Inflammatory macrophage (primary cell): ENCODE data around the gene TRIP10.

Experiments used
- DNase-seq, 2 donors: peaks; one replicate each; pipeline ENCODE4 v3.0.0-alpha.2; 2020 to 2022

Gene TRIP10

DNA sequence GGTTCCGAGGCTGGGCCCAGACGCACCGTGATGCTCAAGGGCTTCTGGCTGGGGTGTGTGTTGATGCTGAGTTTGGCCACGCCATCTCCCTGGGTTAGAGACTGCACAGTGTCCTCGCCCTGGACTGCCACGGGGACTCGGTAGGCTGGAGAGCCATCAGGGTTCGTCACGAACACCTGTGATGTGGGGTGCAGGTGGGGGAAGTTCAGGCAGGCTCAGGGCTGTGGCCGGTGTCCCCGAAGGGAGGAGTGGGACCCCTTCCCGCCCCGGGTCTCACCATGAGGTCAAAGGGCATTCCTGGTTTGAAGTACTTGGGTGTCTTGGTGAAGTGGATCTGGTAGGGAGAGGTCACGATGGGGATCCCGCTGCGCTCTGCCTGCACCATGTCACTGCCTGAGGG, 27.2 kb upstream of the TRIP10 start:
- DNase-seq: no peak

DNA sequence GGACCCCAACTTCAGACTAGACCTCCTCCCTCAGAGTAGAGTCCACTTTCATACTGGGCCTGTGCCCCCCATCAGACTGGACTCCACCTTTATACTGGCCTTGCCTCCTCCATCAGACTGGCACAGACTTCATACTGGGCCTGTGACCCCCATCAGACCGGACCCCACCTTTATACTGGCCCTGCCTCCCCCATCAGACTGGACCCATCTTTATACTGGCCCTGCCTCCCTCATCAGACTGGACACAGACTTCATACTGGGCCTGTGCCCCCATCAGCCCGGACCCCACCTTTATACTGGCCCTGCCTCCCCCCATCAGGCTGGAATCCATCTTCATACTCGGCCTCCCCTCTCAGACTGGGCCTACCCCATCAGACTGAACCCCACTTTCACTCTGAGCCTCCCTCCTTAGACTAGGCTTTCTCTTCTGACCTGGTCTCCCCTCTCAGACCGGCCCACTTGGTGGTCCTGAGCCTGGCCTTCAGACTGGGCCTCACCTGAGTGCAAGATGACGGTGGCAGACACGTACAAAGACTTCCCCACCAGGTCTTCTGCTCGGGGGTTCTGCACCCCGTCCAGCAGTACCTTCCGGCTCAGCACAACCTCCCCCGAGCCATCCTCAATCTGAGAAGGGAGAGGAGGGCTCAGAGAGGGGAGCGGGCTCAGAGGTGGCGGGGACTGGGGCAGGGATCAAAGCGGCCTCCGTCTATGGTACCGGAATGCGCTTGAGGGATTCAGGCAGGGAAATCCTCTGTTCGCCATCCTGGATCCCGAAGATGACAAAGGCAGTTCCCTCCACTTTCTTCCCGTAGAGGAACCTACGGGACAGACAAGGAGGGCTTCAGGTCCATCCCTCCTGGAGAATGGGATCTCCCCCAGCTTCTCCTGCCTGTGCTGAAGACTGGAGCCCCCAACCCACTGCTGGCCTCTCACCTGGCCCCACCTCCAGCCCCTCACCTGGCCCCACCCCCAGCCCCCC, 26.5 kb upstream of the TRIP10 start:
- no peak for DNase-seq

DNA sequence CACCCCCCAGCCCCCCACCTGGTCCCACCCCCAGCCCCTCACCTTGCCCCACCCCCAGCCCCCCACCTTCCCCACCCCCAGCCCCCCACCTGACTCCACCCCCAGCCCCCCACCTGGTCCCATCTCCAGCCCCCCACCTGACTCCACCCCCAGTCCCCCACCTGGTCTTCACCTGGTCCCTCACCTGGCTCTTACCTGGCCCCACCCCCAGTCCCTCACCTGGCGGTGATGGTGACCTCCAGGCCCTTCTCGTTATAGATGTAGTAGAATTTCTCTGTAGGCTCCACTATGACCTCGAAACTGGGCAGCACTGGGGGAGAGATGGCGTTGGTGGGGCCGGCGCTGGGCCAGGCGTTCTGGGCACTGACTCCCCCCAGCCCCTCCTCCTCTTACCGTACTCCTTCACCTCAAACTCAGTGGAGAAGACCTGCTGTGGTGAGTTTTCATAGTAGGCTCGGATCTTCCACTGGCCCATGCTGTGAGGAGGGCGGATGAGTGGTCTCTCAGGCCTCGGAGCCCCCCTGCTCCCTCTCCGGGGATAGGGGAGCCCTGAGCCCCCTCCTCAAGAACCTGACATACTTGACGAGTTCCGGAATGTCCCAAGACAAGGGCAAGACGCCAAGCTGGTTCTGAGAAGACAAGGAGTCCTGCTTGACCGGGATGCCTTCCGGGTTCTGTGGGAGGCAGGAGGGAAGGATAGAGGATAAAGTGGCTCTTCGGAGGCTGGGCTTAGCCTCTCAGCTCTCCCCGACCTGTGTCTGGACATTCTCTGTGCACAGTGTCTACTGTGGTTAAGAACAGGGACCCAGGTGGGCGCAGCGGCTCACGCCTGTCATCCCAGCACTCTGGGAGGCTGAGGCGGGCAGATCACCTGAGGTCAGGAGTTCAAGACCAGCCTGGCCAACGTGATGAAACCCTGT, 25.4 kb upstream of the TRIP10 start:
- DNase-seq: no peak

DNA sequence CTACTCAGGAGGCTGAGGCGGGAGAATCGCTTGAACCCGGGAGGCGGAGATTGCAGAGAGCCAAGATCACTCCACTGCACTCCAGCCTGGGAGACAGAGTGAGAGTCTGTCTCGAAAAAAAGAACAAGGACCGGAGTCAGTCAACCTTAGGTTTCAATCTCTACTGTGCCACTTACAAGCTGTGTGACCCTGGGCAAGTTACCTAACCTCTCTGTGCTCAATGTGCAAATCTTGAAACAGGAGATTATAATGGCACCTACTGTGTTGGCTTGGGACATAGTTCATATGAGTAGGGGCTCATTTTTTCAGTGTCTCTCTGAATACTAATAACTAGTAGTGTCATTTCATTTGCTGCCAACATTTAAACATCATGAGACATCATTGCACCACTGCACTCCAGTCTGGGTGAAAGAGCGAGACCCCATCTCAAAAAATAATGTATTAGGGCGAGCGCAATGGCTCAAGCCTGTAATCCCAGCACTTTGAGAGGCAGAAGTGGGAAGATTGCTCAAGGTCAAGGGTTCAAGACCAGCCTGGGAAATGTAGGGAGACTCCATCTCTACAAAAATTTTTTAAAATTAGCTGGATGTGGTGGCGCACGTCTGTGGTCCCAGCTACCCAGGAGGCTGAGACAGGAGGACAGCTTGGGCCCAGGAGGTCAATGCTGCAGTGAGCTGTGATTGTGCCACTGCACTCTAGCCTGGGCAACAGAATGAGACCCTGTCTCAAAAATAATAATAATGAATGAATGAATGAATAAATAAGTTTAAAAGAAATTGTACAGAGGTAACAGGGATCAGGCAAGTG, 24.5 kb upstream of the TRIP10 start:
- DNase-seq: no peak

DNA sequence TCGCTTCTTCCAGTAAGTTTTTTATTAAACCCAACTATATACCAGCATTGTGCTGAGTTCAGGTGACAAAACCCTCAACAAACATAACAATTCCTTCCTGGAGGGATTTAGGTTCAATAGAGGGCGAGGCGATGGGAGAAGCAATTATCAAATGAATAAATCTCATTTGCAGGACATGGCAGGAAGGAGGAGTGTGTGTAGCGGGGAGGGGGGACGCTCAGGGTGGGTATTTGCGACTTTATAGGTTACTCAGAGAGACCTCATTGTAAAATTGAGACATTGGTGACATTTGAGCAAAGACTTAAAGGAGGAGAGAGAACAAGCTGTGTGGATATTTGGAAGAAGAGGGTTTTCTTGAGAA, 22.9 kb upstream of the TRIP10 start:
- DNase-seq: no peak

DNA sequence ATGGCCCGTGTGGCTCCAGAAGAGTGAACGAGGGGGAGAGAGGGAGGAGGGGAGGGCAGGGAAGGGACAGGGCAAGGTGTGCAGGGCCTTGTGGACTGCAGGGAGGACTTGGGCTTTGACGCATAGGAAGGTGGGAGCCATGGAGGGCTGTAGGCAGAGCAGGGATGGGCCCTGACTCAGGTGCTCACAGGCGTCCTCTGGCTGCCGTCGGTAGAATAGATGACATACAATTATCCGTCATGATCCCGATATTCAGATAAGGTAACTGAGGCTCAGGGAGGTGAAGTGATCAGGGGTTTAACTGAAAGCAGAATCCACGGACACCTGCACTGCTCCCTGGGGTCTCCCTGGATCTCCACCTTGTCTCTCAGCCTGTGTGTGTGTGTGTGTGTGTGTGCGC, 22.4 kb upstream of the TRIP10 start:
- DNase-seq: no peak

DNA sequence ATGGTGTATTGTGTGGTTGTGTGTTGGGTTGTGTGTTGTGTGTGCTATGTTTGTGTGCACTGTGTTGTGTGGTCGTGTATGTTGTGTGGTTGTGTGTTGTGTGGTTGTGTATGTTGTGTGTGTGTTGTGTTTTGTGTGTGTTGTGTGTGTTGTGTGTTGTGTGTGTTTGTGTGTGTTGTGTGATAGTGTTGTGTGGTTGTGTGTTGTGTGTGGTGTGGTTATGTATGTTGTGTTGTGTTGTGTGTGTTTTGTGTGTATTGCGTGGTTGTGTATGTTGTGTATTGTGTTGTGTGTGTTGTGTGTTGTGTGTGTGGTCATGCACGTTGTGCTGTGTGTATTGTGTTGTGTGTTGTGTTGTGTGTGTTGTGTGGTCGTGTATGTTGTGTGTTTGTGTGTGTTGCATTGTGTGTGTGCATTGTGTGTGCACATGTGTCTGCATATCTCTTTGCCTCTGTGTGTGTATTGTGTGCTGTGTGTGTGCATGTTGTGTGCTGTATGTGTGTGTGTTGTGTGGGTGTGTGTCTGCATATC, 22.0 kb upstream of the TRIP10 start:
- no peak for DNase-seq

DNA sequence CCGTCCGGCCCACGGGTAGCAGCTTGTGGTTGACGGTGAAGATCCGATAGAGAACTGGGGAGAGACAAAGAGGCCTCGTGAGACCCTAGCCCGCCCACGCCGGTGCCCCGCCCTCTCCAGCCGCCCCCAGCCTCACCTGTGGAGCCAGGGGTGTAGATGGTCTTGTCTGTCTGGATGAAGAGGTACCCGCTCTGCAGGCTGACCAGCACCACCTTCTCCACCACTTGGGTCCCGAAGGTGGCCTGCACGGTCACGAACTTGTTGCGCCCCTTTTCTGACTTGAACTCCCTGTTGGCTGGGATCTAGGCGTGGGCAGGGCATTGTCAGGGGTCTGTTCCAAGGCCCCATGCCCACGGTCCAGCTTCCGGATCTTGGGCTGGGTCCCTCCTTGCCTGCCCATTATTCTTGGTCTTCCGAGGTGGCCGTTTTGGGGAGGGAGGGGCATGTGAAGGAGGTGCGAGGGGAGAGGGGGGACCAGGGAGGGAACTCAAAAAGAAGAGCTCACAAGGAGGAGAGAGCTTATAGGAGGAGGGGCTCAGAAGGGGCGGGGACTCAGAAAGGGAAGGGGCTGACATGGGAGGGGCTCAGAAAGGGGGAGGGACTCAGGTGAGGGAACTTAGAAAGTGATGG, 21.3 kb upstream of the TRIP10 start:
- DNase-seq: no peak

DNA sequence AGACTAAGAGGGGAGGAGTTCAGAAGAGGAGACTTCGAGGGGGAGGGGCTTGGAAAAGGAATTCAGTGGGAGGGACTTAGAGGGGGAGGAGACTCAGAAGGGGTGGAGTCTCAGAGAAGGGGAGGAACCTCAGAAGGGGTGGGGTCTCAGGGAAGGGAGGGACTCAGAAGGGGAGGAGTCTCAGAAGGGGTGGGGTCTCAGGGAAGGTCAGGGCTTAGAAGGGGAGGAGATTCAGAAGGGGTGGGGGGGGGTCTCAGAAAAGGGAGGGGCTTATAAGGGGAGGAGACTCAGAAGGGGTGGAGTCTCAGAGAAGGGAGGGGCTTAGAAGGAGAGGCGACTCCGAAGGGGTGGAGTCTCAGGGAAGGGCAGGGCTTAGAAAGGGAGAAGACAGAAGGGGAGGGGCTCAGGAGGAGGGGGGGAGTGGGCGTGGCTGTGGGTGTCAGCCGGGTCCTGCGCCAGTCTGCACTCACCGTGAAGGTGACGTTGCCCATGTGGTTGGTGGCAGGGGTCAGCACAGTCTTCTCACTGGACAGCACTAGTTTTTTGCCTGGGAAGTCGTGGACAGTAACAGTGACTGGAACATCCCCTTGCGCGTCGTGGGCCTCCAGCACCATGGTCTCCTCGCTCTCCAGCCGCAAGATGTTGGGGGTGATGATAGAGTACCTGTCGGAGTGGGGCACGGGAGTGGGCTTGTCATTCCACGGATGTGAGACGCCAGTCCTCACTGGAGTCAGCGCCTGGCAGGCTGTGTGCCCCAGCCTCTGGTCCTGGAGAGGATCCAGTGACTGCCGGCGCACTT, 20.5 kb upstream of the TRIP10 start:
- peak in 1 of 2 donors; percentile 21 for DNase-seq

DNA sequence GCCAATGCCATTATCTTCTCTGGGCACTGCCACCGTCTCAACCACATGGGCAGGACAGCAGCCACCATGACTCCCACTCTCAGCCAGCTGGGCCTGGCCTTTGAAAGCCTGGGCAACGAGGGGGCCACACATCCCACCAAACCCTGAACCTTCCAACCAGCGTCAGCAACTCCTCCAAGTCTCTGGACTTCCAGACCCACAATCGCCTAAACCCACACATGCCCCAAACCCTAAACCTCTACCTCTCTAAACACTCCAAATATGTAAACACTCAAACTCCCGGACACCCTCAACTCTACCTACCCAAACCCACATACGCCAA, 20.0 kb upstream of the TRIP10 start:
- no peak for DNase-seq

DNA sequence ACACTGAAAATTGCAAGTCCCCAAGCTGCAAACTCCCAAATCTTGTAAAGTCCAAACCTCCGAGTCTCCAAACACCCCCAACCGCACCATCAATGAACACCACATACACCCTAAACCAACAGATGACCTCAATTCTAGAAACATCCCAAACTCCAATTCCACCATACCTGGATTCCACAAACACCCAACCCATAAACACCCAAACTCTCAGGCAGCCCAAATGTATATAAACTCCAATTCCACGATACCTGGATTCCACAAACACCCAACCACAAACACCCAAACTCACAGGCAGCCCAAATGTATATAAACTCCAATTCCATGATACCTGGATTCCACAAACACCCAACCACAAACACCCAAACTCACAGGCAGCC, 19.5 kb upstream of the TRIP10 start:
- DNase-seq: no peak

DNA sequence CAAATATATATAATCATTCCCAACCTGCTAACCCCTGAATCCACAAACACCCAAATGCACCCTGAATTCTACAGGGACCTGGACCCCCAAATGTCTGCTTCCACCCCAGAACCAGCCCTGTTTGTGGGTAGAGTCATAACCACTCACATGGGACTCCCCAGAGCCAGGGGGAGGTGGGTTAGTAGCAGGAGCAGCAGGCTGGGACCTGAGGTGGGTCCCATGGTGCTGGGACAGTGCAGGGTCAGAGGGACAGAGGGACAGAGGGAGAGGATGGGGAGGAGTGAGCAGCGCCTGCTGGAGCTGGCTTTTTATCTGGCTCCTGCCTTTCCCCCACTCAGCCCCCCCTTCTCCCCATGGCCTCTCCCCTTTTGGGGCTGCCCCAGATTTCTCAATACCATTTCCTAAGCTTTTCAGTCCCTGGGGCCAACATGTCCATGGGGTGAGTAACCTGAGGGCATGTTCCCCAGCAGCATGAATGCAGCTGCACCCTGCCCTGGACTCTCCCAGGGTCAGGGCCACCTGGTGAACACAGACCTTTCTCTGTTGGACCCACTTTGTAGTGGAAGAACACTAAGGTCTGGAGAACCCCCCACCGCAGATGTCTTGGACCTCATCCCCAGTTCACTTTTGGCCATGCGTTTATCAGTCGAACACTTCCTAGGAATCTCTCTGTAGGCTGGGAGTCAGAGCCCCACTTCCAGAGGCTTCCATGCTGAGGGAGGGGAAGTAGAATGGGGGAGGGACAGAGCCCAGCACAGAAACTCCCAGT, 18.9 kb upstream of the TRIP10 start, which contains the start of gene C3:
Gene C3, minus strand, starts transcription at position 282 of the 769 bp plus-strand sequence. Its CDS starts 61 bp downstream, at position 221.
- peak; percentile 63 to 64 for DNase-seq

DNA sequence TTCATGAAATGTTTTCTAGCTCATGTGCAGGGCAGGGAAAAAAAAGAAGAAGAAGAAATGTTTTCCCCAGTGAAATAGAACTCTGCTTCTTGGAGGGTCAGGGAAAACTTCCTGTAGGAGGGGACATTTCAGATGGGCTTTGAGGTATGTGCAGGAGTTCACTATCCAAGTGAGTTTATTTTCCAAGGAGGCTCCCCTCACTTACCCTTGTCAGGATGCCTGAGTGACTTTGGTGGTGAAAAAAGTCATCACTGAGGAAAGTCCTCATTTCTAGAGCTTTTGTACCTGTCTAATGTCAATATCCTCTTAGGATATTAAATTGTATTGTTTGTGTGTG, 18.4 kb upstream of the TRIP10 start:
- DNase-seq: no peak

DNA sequence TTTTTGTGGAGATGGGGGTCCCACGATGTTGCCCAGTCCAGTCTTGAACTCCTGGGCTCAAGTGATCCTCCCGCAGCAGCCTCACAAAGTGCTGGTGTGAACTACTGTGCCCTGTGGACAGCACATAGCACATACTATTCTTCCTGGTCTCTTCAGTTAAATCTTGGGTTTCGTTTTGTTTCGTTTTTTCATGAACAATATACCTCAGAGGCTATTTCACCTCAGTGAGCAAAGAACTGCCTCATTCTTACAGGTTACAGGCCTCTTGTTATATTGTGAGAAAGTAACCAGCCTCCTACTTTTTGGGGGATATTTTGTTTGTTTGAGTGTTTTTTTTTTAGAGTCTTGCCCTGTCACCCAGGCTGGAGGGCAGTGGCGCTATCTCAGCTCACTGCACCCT, 17.7 kb upstream of the TRIP10 start:
- no peak for DNase-seq

DNA sequence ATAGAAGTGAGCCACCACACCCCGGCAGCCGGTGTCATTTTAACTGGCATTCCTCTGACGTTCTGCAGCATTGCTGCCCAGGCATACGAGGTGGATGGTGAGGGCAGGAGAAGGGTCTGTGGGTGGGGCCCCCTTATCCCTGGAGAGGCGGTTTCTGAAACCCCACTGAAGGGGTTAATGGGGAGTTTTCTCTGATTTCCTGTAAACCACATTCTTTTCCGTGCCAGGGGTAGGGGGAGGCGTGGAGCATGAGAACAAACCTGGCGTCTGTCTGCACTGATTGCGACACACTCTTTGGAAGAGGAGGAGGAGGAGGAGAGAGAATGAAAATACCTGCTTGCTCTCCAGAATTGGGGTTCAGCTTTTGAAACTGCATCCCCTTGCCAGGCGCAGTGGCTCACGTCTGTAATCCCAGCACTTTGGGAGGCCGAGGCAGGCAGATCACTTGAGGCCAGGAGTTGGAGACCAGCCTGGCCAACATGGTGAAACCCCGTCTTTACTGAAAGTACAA, 16.3 kb upstream of the TRIP10 start:
- no peak for DNase-seq

DNA sequence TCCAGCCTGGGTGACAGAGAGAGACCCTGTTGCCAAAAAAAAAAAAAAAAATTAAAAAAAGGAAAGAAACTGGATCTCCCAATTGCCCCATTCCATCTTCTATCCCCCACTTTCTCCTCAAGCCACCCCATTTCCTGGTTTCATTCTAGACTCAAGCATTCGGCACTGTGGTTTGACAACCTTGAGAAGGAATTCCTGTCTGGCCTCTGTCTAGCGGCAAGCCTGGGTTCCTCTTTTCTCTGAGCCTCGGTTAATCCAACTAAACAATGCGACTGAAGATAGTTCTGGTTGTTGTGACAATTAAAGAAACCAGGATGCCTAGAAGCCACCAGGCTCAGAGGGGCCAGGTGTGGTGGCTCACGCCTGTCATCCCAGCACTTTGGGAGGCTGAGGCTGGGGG, 15.7 kb upstream of the TRIP10 start:
- peak; percentile 34 to 49 for DNase-seq

DNA sequence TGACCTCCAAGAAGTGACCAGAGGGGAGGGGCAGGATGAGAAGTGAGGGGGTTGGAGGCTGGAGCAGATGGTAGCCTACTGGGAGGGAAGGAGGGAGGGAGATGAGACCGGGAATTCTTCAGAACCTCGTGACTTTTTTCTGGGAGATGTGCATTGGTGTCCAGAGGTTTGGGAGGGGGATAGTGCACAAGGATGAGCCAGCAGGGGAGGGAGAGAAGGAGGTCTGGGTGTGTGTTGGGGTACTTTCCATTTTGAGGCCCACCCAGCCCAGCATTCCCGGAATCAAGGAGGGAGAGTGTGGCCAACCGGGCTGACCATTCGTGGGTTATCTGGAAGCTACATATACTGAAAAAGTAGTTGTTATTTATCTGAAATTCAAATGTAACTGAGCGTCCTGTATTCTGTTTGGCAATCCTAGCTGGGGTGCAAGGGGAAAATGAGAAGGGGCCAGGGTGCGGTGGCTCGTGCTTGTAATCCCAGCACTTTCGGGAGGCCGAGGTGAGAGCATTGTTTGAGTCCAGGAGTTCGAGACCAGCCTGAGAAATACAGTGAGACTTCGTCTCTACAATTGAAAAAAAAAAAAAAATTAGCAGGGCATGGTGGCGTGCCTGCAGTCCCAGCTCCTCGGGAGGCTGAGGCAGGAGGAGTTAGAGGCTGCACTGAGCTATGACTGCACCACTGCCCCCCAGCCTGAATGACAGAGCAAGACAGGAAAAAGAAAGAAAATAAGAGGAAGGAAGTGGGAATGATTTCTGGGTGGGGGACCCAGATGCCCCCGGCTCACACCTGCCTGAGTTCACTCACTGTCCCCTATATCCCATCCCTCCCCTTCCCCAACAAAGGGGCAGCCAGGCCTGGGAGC, 14.6 kb upstream of the TRIP10 start:
- no peak for DNase-seq

DNA sequence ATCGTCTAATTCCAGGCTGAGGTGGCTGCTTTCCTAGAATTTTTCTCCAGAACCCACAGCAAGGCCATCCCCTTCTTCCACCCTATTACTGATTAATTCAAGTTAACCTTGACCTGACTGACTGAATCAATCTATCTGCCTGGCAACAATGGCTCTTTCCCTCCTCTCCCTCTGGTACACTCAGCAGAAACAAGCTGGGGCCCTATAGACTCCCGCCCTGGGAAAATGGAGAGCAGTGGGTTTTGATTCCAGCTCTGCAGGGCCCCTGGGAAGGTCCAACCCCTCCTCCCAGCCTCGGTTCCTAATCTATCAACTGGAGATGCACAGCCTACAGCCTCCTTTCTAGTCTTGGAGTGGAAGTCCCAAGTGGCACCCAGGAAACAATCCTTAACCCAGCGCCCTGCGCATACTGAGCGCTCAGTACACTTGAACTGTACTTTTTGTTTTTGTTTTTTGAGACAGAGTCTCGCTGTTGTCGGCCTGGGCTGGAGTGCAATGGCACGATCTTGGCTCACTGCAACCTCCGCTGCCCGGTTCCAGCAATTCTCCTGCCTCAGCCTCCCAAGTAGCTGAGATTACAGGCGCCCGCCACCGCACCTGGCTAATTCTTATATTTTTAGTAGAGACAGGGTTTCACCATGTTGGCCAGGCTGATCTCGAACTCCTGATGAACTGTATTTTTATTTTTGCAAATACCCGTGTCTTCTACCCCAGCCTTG, 13.8 kb upstream of the TRIP10 start:
- DNase-seq: no peak

DNA sequence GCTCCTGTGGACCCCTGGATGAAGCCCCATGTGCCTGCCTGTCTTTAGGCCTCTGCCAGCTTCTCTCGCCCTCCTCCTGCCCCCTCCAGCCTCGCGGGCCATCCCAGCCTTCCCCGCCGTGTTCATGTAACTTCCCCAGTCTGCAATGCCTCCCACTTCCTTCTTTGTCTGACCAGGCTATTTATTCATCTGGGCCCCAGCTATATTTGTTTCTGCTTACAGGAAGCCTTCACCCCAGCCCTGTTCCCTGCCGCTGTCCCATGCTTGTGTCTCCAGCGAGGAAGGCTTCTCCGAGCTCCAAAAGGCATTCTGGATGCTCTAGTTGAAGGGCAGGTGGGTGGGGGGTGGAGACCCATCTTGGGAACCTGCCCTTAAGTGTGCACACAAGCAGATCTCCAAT, 11.1 kb upstream of the TRIP10 start:
- DNase-seq: peak; percentile 80 to 83
